RWPE2 (cell line): ENCODE data around the gene UAP1.
A peak's percentile ranks its signal among the peaks of the same experiment; 100 is the strongest.

Experiments used
- ATAC-seq: fragments of 200-7000 bp; cut with Tn5 transposase; 3 replicates; pipeline ENCODE4 v1.9.1; 2021; ENCODE audit warnings: low read depth
- DNase-seq: peaks from one replicate; pipeline ENCODE4 v3.0.0-alpha.2; 2020; ENCODE audit warnings: low spot score
- H3K27ac ChIP-seq: fragments of 450-650 bp; 2 replicates; pipeline ENCODE4 v1.5.1; 2017; ENCODE audit warnings: mild to moderate bottlenecking; ENCODE audit not compliant: poor library complexity, severe bottlenecking
- H3K27me3 ChIP-seq: fragments of 250-450 bp; sonication (Bioruptor Pico); 2 replicates; pipeline ENCODE4 v1.5.1; 2021; ENCODE audit warnings: mild to moderate bottlenecking, moderate library complexity; ENCODE audit not compliant: insufficient read depth, poor library complexity, severe bottlenecking
- H3K36me3 ChIP-seq: fragments of 250-450 bp; sonication (Bioruptor Pico); 2 replicates; pipeline ENCODE4 v1.5.1; 2020; ENCODE audit warnings: low read depth, mild to moderate bottlenecking, moderate library complexity
- H3K4me1 ChIP-seq: fragments of 250-450 bp; sonication (Bioruptor Pico); 2 replicates; pipeline ENCODE4 v1.5.1; 2021; ENCODE audit warnings: mild to moderate bottlenecking, moderate library complexity; ENCODE audit not compliant: insufficient read depth, poor library complexity, severe bottlenecking
- H3K4me3 ChIP-seq: fragments of 250-450 bp; sonication (Bioruptor Pico); 2 replicates; pipeline ENCODE4 v1.5.1; 2021; ENCODE audit warnings: mild to moderate bottlenecking, moderate library complexity; ENCODE audit not compliant: severe bottlenecking
- H3K9me3 ChIP-seq: fragments of 250-450 bp; sonication (Bioruptor Pico); 2 replicates; pipeline ENCODE4 v1.5.1; 2021; ENCODE audit warnings: mild to moderate bottlenecking, moderate library complexity; ENCODE audit not compliant: severe bottlenecking
- CTCF ChIP-seq: fragments of 450-650 bp; IDR thresholded peaks from one replicate; pipeline ENCODE4 v1.5.1; 2017; ENCODE audit warnings: mild to moderate bottlenecking, moderate library complexity; ENCODE audit not compliant: poor library complexity, severe bottlenecking

UAP1 gene

GRCh38 chr1:162626094-162626493, 64.6 kb downstream of the UAP1 start:
- no peaks in the 10 kb centered on the region for H3K9me3 ChIP-seq
- no peaks in the 10 kb centered on the region for H3K27me3 ChIP-seq
- no peak for TF ChIP-seq CTCF
- H3K36me3 ChIP-seq = no peaks in the 10 kb centered on the region
- H3K27ac ChIP-seq = no peak overlapping the region
- H3K4me1 ChIP-seq = no peaks in the 10 kb centered on the region
- no peak for DNase-seq
- no peak overlapping the region for H3K4me3 ChIP-seq
- ATAC-seq = no peak; the same call in 2 of the 3 replicates

- no peaks in the 10 kb centered on the region for H3K27me3 ChIP-seq
- ATAC-seq (no peak), DNase-seq (no peak)
- no peak overlapping the region for H3K4me3 ChIP-seq
- H3K27ac ChIP-seq = no peak overlapping the region
- no peaks in the 10 kb centered on the region for H3K9me3 ChIP-seq
- no peaks in the 10 kb centered on the region for H3K36me3 ChIP-seq
- H3K4me1 ChIP-seq = no peaks in the 10 kb centered on the region
- no peak for TF ChIP-seq CTCF
Measured at GRCh38 chr1:162626761-162627160, 65.2 kb downstream of the UAP1 start.

- ATAC-seq (peak; percentile 51; the same call in 2 of the 3 replicates), DNase-seq (no peak)
- Histone ChIP-seq H3K27ac (no peak overlapping the region), H3K4me3 (no peak overlapping the region), H3K4me1 (no peaks in the 10 kb centered on the region), H3K9me3 (no peaks in the 10 kb centered on the region), H3K36me3 (no peaks in the 10 kb centered on the region), H3K27me3 (no peaks in the 10 kb centered on the region)
- TF ChIP-seq CTCF = peak; percentile 68
Measured at GRCh38 chr1:162627662-162628296, 66.3 kb downstream of the UAP1 start.

GRCh38 chr1:162629077-162629627, 67.6 kb downstream of the UAP1 start:
- DNase-seq (no peak), ATAC-seq (no peak)
- no peaks in the 10 kb centered on the region for H3K9me3 ChIP-seq
- no peaks in the 10 kb centered on the region for H3K4me1 ChIP-seq
- H3K36me3 ChIP-seq = no peaks in the 10 kb centered on the region
- H3K27ac ChIP-seq = no peak overlapping the region
- TF ChIP-seq CTCF = no peak
- no peak overlapping the region for H3K4me3 ChIP-seq
- H3K27me3 ChIP-seq = no peaks in the 10 kb centered on the region

- no peaks in the 10 kb centered on the region for H3K9me3 ChIP-seq
- H3K27ac ChIP-seq = no peak overlapping the region
- no peak for ATAC-seq
- no peak for TF ChIP-seq CTCF
- no peak for DNase-seq
- H3K27me3 ChIP-seq = no peaks in the 10 kb centered on the region
- H3K4me1 ChIP-seq = no peaks in the 10 kb centered on the region
- no peak overlapping the region for H3K4me3 ChIP-seq
- H3K36me3 ChIP-seq = no peaks in the 10 kb centered on the region
Measured at GRCh38 chr1:162629651-162630050, 68.1 kb downstream of the UAP1 start.
